ENCODE measurements around the gene SLC66A2.

Gene SLC66A2

DNA sequence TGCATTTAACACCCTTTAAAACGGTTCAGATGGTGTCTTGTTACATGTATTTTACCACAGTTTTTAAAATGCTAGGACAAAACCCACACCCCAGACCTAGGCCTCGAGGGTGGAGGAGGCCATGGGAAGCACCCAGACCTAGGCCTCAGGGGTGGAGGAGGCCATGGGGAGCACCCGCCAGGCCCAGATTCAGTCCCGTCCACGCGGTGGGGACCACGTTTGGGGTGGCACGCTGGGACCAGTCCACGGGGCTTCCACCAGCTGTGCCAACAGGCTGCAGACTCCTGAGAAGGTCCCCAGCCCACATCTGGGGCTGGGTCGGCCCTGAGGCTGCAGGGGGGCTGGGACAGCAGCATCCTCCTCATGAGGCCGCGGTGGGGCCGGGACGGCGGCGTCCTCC, 63.4 kb downstream of the SLC66A2 start:
- H3K9ac ChIP-seq (ENCODE audit: low read length), result no peak overlapping the region
- TF ChIP-seq CTCF (IDR thresholded peaks at IDR 0.05; ENCODE audit: low read length), result no peak
- TF ChIP-seq EZH2phosphoT487 (IDR thresholded peaks at IDR 0.05; ENCODE audit: low read length), result no peak
- no peak for TF ChIP-seq EZH2 (optimal IDR thresholded peaks at IDR 0.05; ENCODE audit: low read depth, low read length)
- no peaks in the 10 kb centered on the region for H3K9me3 ChIP-seq (replicated peaks; ENCODE audit: insufficient read depth, low read length)

GRCh38 chr18:79887181-79888000, 64.1 kb downstream of the SLC66A2 start:
- Histone ChIP-seq H2AFZ (ENCODE audit: low read length) (no peak overlapping the region), H3K9me2 (replicated peaks; ENCODE audit: insufficient read depth, low read length) (no peaks in the 10 kb centered on the region), H3K4me3 (ENCODE audit: low read length) (no peak overlapping the region), H3K9ac (ENCODE audit: low read length) (no peak overlapping the region), H3K27me3 (replicated peaks; ENCODE audit: insufficient read depth, low read length) (no peaks in the 10 kb centered on the region), H4K20me1 (ENCODE audit: insufficient read depth, low read length) (no peaks in the 10 kb centered on the region), H3F3A (ENCODE audit: insufficient read depth, low read length) (no peaks in the 10 kb centered on the region), H3K36me3 (replicated peaks; ENCODE audit: insufficient read depth, low read length) (no peaks in the 10 kb centered on the region), H3K9me3 (replicated peaks; ENCODE audit: insufficient read depth, low read length) (no peaks in the 10 kb centered on the region), H3K4me2 (ENCODE audit: low read depth, low read length) (no peak overlapping the region), H3K4me1 (ENCODE audit: low read length) (no peaks in the 10 kb centered on the region), H3K27ac (ENCODE audit: low read length) (no peak overlapping the region), H3K79me2 (ENCODE audit: low read length) (no peaks in the 10 kb centered on the region)
- TF ChIP-seq CTCF (IDR thresholded peaks at IDR 0.05; ENCODE audit: low read length) (no peak), EZH2phosphoT487 (IDR thresholded peaks at IDR 0.05; ENCODE audit: low read length) (no peak), EZH2 (optimal IDR thresholded peaks at IDR 0.05; ENCODE audit: low read depth, low read length) (no peak)
- no peak for DNase-seq

More for the DNA sequence above, 63.4 kb downstream of the SLC66A2 start:
- Histone ChIP-seq H3K4me3 (ENCODE audit: low read length) (no peak overlapping the region), H3F3A (ENCODE audit: insufficient read depth, low read length) (no peaks in the 10 kb centered on the region), H4K20me1 (ENCODE audit: insufficient read depth, low read length) (no peaks in the 10 kb centered on the region), H3K4me2 (ENCODE audit: low read depth, low read length) (no peak overlapping the region), H3K27me3 (replicated peaks; ENCODE audit: insufficient read depth, low read length) (no peaks in the 10 kb centered on the region), H2AFZ (ENCODE audit: low read length) (no peak overlapping the region), H3K27ac (ENCODE audit: low read length) (no peak overlapping the region), H3K36me3 (replicated peaks; ENCODE audit: insufficient read depth, low read length) (no peaks in the 10 kb centered on the region), H3K4me1 (ENCODE audit: low read length) (no peaks in the 10 kb centered on the region), H3K79me2 (ENCODE audit: low read length) (no peaks in the 10 kb centered on the region), H3K9me2 (replicated peaks; ENCODE audit: insufficient read depth, low read length) (no peaks in the 10 kb centered on the region)
- DNase-seq, result no peak

GRCh38 chr18:79884963-79885728, 66.3 kb downstream of the SLC66A2 start:
- Histone ChIP-seq H3K36me3 (replicated peaks; ENCODE audit: insufficient read depth, low read length) (no peaks in the 10 kb centered on the region), H3K9ac (ENCODE audit: low read length) (no peak overlapping the region), H3F3A (ENCODE audit: insufficient read depth, low read length) (no peaks in the 10 kb centered on the region), H3K4me1 (ENCODE audit: low read length) (no peaks in the 10 kb centered on the region), H3K4me3 (ENCODE audit: low read length) (no peak overlapping the region), H2AFZ (ENCODE audit: low read length) (no peak overlapping the region), H3K9me3 (replicated peaks; ENCODE audit: insufficient read depth, low read length) (no peaks in the 10 kb centered on the region), H4K20me1 (ENCODE audit: insufficient read depth, low read length) (no peaks in the 10 kb centered on the region), H3K79me2 (ENCODE audit: low read length) (no peaks in the 10 kb centered on the region), H3K9me2 (replicated peaks; ENCODE audit: insufficient read depth, low read length) (no peaks in the 10 kb centered on the region), H3K27ac (ENCODE audit: low read length) (no peak overlapping the region), H3K4me2 (ENCODE audit: low read depth, low read length) (no peak overlapping the region), H3K27me3 (replicated peaks; ENCODE audit: insufficient read depth, low read length) (no peaks in the 10 kb centered on the region)
- no peak for DNase-seq
- TF ChIP-seq EZH2 (optimal IDR thresholded peaks at IDR 0.05; ENCODE audit: low read depth, low read length) (no peak), CTCF (IDR thresholded peaks at IDR 0.05; ENCODE audit: low read length) (no peak), EZH2phosphoT487 (IDR thresholded peaks at IDR 0.05; ENCODE audit: low read length) (no peak)

All from MM.1S (cell line).